CD4-positive, alpha-beta T cell (primary cell): ENCODE results near the gene GNG3. TPM values are rescaled to one million over a fixed set of nuclear protein-coding genes. Genes with fewer than 3 reads are reported as not detected.
"Not testable (repeated sequence)": the region's sequence is repeated elsewhere in the genome, so short reads cannot be mapped to it uniquely, and the experiment has no call there.

Experiments
- ATAC-seq: fragments of 200-7000 bp; cut with Tn5 transposase; one replicate; pipeline ENCODE4 v1.10.0; 2022; ENCODE audit warnings: mild to moderate bottlenecking; ENCODE audit not compliant: poor library complexity
- CTCF ChIA-PET: fragments of 350-600 bp; sonication (Branson Sonifier 250); formaldehyde crosslinking; loops from one replicate; lab custom pipeline; 2021; ENCODE audit warnings: antibody characterized with exemption, inconsistent platforms; lab: Charles Lee
- POLR2A ChIA-PET: fragments of 350-600 bp; sonication (Branson Sonifier 250); formaldehyde crosslinking; loops from one replicate; lab custom pipeline; 2021; ENCODE audit warnings: antibody characterized with exemption, inconsistent platforms; lab: Charles Lee
- DNase-seq, 14 experiments: peaks; one replicate each; pipeline ENCODE4 v3.0.0-alpha.2; 2013 to 2020; ENCODE audit warnings: mixed read lengths in 2 of 14
- H3K27ac ChIP-seq, 2 donors: one replicate each; pipeline versions ENCODE4 v1.5.1 to v1.7.0; 2013; ENCODE audit warnings: low read length in 2 of 2, low read depth in 1 of 2, mild to moderate bottlenecking in 1 of 2
- H3K27me3 ChIP-seq, 2 experiments: 1 replicate in 1 of 2; 2 replicates in 1 of 2; pipeline versions ENCODE4 v1.6.1 to v1.7.0; 2013; ENCODE audit warnings: low read length in 2 of 2, control low read depth in 1 of 2, mild to moderate bottlenecking in 1 of 2, moderate library complexity in 1 of 2; ENCODE audit not compliant: insufficient read depth in 2 of 2, control insufficient read depth in 1 of 2
- H3K36me3 ChIP-seq: one replicate; pipeline ENCODE4 v1.6.1; 2013; ENCODE audit warnings: low read length, control low read depth; ENCODE audit not compliant: insufficient read depth
- H3K4me1 ChIP-seq: one replicate; pipeline ENCODE4 v1.6.1; 2013; ENCODE audit warnings: low read length, control low read depth; ENCODE audit not compliant: insufficient read depth
- H3K4me3 ChIP-seq: one replicate; pipeline ENCODE4 v1.5.1; 2013; ENCODE audit warnings: mild to moderate bottlenecking, low read length, moderate library complexity
- H3K9me3 ChIP-seq, 2 experiments: 1 replicate in 1 of 2; 2 replicates in 1 of 2; pipeline versions ENCODE4 v1.6.1 to v1.7.0; 2013; ENCODE audit warnings: low read length in 2 of 2, mild to moderate bottlenecking in 2 of 2, control low read depth in 1 of 2, moderate library complexity in 1 of 2; ENCODE audit not compliant: control insufficient read depth in 1 of 2, insufficient read depth in 1 of 2
- H3K27ac Mint-ChIP-seq: one replicate; pipeline ENCODE4 v1.8.0; 2020; ENCODE audit warnings: mixed read lengths
- H3K27me3 Mint-ChIP-seq: one replicate; pipeline ENCODE4 v1.8.0; 2021; ENCODE audit warnings: mixed read lengths
- H3K36me3 Mint-ChIP-seq: one replicate; pipeline ENCODE4 v1.8.0; 2021; ENCODE audit warnings: low read depth, mixed read lengths
- H3K4me1 Mint-ChIP-seq: one replicate; pipeline ENCODE4 v1.8.0; 2021; ENCODE audit warnings: low read depth, mixed read lengths
- H3K4me3 Mint-ChIP-seq: one replicate; pipeline ENCODE4 v1.8.0; 2020; ENCODE audit warnings: mild to moderate bottlenecking, mixed read lengths
- H3K9me3 Mint-ChIP-seq: one replicate; pipeline ENCODE4 v1.8.0; 2020; ENCODE audit warnings: mixed read lengths
- intact Hi-C, 2 experiments: fragments of 100-400 bp; cut with DNase I in 1 of 2; cut with micrococcal nuclease in 1 of 2; formaldehyde crosslinking; loops; one replicate each; pipeline versions ENCODE4 v1.15.1 to v1.9.0; 2023 to 2025; cut with DNase I, micrococcal nuclease
- total RNA-seq, 174 experiments: library from RNA in 2 of 174; stranded (reverse) in 2 of 174; gene quantifications; one replicate each; pipeline ENCODE4 v1.2.3 and lab custom pipeline; 2021 to 2026
- TF ChIP-seq, protein P1 (sequence below): fragments of 200-600 bp; IDR thresholded peaks from one replicate; pipeline ENCODE4 v1.8.0; 2022; ENCODE audit warnings: antibody characterized with exemption, mild to moderate bottlenecking

Gene GNG3
- total RNA-seq, 2 experiments from 2014 or later, result not detected

DNA sequence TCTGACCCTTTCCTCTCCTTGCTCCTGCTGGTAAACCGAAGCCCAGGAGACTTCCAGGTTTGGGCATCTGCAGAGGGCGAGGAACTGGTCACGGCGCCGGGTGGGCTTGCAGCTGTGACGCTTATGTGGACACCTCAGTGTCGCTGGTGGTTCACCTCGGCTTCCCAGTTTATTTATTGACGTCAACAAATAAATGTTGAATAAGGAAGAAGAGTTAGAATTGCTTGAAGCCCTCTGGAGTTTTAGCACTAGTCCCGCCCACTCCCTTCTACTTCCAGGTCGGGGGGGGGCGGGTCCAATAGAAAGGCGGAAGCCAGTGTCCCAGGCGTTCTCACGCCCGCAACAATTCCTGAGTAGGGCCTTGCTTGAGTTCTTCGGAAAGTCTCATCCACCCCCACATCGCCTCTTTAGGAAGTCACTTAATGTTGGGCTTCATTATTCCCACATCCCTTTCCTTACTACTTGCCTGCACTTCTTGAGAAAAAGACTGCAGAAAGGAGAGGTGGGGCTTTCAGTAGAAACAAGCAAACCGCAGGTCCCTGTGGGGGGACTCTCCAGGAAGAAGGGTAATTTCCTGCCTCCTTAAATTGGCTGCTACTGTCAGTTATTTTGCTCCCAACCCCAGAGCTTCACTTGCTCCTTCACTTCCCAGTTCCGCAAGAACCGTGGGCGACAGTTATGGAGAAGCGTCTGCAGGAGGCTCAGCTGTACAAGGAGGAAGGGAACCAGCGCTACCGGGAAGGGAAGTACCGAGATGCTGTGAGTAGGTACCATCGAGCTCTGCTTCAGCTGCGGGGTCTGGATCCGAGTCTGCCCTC is 20.9 kb downstream of the GNG3 start, which contains the start of gene TTC9C:
Gene TTC9C (plus strand): TSS at position 316 of the 818 bp plus-strand sequence. CDS start 363 bp downstream, at position 679.
- peak within 1 kb of the TSS; percentile 93 for H3K4me3 Mint-ChIP-seq
- TF ChIP-seq, protein P1, sequence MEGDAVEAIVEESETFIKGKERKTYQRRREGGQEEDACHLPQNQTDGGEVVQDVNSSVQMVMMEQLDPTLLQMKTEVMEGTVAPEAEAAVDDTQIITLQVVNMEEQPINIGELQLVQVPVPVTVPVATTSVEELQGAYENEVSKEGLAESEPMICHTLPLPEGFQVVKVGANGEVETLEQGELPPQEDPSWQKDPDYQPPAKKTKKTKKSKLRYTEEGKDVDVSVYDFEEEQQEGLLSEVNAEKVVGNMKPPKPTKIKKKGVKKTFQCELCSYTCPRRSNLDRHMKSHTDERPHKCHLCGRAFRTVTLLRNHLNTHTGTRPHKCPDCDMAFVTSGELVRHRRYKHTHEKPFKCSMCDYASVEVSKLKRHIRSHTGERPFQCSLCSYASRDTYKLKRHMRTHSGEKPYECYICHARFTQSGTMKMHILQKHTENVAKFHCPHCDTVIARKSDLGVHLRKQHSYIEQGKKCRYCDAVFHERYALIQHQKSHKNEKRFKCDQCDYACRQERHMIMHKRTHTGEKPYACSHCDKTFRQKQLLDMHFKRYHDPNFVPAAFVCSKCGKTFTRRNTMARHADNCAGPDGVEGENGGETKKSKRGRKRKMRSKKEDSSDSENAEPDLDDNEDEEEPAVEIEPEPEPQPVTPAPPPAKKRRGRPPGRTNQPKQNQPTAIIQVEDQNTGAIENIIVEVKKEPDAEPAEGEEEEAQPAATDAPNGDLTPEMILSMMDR, result no peak
- H3K4me1 Mint-ChIP-seq, result peaks cover 69% of the 10 kb centered on the region
- peaks cover 73% of the 10 kb centered on the region for H3K36me3 Mint-ChIP-seq
- peak within 1 kb of the TSS; percentile 98 for H3K27ac Mint-ChIP-seq
- Histone ChIP-seq H3K4me3 (peak within 1 kb of the TSS; percentile 65), H3K4me1 (peaks cover 55% of the 10 kb centered on the region), H3K27ac (peak within 1 kb of the TSS; percentile 93 to 97), H3K9me3 (no peaks in the 10 kb centered on the region), H3K27me3 (no peaks in the 10 kb centered on the region), H3K36me3 (peaks cover 25% of the 10 kb centered on the region)
- POLR2A ChIA-PET, result interaction anchor here (0.6 to 7.9 kb wide), 37 partner anchors 18 to 1589 kb away, joined by 3 to 228 read pairs (median 12); partner anchors contain the start of genes B3GAT3, BSCL2, C11orf98 and CSKMT
- H3K9me3 Mint-ChIP-seq, result no peaks in the 10 kb centered on the region
- no peaks in the 10 kb centered on the region for H3K27me3 Mint-ChIP-seq
- DNase-seq (peak; percentile 70 to 92 (median 81)), ATAC-seq (peak; percentile 37)
- CTCF ChIA-PET, result interaction anchor here (0.8 to 8.3 kb wide), 6 partner anchors 11 to 153 kb away, joined by 3 to 44 read pairs (median 8); partner anchors contain the start of genes POLR2G, SLC3A2, TMEM179B and ZBTB3
- intact Hi-C loops, result loop anchor here (1.0 to 5.0 kb wide), 9 partner anchors 25 to 134 kb away; partner anchors contain the start of genes TAF6L (in 2 of the 2), NXF1 (in 1 of the 2) and ZBTB3 (in 1 of the 2)

DNA sequence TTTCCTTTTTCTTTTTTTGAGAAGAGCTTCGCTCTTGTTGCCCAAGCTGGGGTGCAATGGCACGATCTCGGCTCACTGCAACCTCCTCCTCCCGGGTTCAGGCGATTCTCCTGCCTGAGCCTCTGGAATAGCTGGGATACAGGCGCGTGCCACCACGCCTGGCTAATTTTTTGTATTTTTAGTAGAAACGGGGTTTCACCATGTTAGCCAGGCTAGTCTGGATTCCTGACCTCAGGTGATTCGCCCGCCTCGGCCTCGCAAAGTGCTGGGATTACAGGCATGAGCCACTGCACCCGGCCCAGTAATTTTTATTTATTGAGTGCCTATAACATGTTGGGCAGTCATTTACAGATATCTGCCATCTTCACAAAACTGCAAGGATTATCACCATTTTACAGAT is 22.6 kb downstream of the GNG3 start:
- ChIA-PET CTCF (interaction anchor here (0.8 to 8.3 kb wide), 4 partner anchors 10 to 57 kb away, joined by 3 to 44 read pairs (median 4); partner anchors contain the start of genes TAF6L and TMEM179B), POLR2A (interaction anchor here (1.5 to 7.9 kb wide), 8 partner anchors 20 to 138 kb away, joined by 6 to 228 read pairs (median 84); partner anchors contain the start of genes BSCL2, C11orf98, CSKMT and GNG3)
- Histone ChIP-seq H3K36me3 (peaks cover 23% of the 10 kb centered on the region), H3K4me1 (peaks cover 43% of the 10 kb centered on the region), H3K4me3 (peak overlapping the region; percentile 65)
- Mint-ChIP-seq H3K4me3 (peak overlapping the region; percentile 56), H3K27ac (peak overlapping the region; percentile 98), H3K36me3 (peaks cover 60% of the 10 kb centered on the region), H3K4me1 (peaks cover 52% of the 10 kb centered on the region)
- H3K27ac ChIP-seq, ATAC-seq, intact Hi-C loops, H3K27me3 Mint-ChIP-seq, DNase-seq, H3K9me3 Mint-ChIP-seq, H3K9me3 ChIP-seq, H3K27me3 ChIP-seq: not testable (repeated sequence)

DNA sequence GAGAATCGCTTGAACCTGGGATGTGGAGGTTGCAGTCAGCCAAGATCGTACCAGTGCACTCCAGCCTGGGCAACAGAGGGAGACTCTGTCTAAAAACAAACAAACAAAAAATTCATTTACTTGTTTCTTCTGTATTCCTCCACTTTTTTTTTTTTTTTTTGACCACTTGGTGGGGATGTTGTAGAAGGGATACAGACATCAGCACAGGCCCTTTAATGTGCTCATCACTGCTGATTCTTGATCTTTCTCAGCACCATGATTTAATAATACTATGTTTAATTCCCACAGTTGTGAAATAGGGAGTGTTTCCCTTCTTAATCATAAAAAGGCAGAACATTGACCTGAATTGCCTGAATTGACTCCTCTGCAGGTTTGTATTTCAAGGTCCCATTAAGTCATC is 25.4 kb downstream of the GNG3 start:
- DNase-seq, result peak in 2 of 14 experiments; percentile 46 to 59
- Histone ChIP-seq H3K36me3 (peaks cover 38% of the 10 kb centered on the region), H3K4me3 (no peak overlapping the region), H3K4me1 (peaks cover 30% of the 10 kb centered on the region), H3K27me3 (no peaks in the 10 kb centered on the region), H3K27ac (no peak overlapping the region), H3K9me3 (no peaks in the 10 kb centered on the region)
- peak overlapping the region; percentile 48 for H3K4me3 Mint-ChIP-seq
- peak overlapping the region; percentile 65 for H3K27ac Mint-ChIP-seq
- ChIA-PET CTCF (no interaction called here), POLR2A (interaction anchor here (7.9 kb wide), 1 partner anchor 21 kb away, joined by 228 read pairs; the partner anchor contains the start of gene ZBTB3)
- H3K36me3 Mint-ChIP-seq, result peaks cover 59% of the 10 kb centered on the region
- no peaks in the 10 kb centered on the region for H3K27me3 Mint-ChIP-seq
- H3K9me3 Mint-ChIP-seq, result no peaks in the 10 kb centered on the region
- TF ChIP-seq, protein P1, result peak; percentile 31
- no peak for ATAC-seq
- H3K4me1 Mint-ChIP-seq, result peaks cover 33% of the 10 kb centered on the region
- intact Hi-C loops, result no loop called here
